GM10266 (cell line): ENCODE measurements around the gene PIH1D1.
A peak's percentile ranks its signal among the peaks of the same experiment; 100 is the strongest.

Experiments used
- DNase-seq: peaks from one replicate; pipeline ENCODE4 v3.0.0; 2012; ENCODE audit errors: extremely low spot score
- CTCF ChIP-seq: IDR thresholded peaks from 2 replicates; pipeline ENCODE4 v1.5.1; 2012; ENCODE audit warnings: mild to moderate bottlenecking, low read depth; ENCODE audit not compliant: control insufficient read depth, insufficient read depth; ENCODE audit errors: missing control alignments

The PIH1D1 gene

GRCh38 chr19:49403404-49404187, 48.0 kb downstream of the PIH1D1 start:
- DNase-seq, result peak; percentile 13
- TF ChIP-seq CTCF, result no peak

GRCh38 chr19:49400029-49400428, 51.6 kb downstream of the PIH1D1 start:
- TF ChIP-seq CTCF, result no peak
- DNase-seq, result no peak

DNA sequence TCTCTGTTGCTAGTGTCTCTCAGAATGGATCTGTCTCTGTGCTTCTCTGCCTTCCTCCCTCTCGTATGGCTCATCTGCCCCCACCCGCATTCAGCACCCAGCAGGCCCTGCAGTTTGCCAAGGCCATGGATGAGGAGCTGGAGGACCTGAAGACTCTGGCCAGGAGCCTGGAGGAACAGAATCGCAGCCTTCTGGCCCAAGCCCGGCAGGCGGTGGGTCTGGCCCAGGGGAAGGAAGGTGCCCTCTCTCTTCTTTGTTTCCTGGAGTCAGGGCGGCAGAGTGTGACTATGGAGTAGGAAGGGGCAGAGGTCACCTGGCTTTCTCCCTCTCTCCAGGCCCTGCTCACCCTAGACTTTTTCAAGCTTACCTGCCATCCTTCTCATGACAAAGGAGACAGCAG, 52.7 kb downstream of the PIH1D1 start:
- DNase-seq, result no peak
- no peak for TF ChIP-seq CTCF

- DNase-seq, result no peak
- TF ChIP-seq CTCF, result no peak
Observed at GRCh38 chr19:49398001-49398615, 53.5 kb downstream of the PIH1D1 start.

DNA sequence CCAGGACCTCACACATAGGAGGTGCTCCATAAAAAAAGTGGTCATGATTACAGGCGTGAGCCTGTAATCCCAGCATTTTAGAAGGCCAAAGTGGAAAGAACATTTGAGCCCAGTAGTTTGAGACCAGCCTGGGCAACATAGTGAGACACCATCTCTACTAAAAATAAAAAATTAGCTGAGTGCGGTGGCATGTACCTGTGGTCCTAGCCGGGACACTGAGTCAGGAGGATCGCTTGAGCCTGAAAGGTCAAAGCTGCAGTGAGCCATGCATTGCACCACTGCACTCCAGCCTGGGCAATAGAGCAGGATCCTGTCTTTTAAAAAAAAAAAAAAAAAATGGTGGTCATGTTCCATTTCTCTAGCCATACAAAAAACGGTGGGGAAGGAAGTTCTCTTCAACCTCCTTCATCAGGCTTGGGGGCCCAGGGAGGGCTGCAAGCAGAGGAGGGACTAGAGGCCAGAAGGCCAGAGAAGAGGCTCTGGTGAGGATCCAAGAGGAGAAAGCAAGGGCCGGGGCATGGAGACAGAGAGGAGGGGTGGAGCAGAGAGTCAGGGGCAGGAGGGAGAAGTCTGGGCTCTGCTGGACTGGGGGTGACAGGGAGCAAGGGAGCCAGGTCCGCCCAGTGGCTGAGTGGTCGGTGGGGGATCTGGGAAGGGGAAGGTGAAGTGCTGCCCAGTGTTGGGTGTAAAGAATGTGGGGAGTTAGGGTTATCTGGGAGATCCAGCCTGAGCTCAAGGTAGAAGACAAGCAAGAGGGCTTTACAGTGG, 54.7 kb downstream of the PIH1D1 start:
- DNase-seq, result no peak
- TF ChIP-seq CTCF, result no peak
